DOHH2 (cell line): ENCODE measurements around the gene BICC1.

Source experiments
- CTCF ChIP-seq: fragments of 200-600 bp; sonication (generic); IDR thresholded peaks from one replicate; pipeline ENCODE4 v1.5.1; 2014; ENCODE audit warnings: antibody characterized with exemption, mild to moderate bottlenecking, low read depth, low read length; ENCODE audit not compliant: poor library complexity, severe bottlenecking
- EZH2phosphoT487 ChIP-seq: fragments of 200-600 bp; sonication (generic); IDR thresholded peaks from 2 replicates; pipeline ENCODE4 v1.6.1; 2017; ENCODE audit warnings: borderline replicate concordance, mild to moderate bottlenecking, antibody characterized with exemption, low read length, moderate library complexity, mixed read lengths

GRCh38 chr10:58567652-58568051 is 55.0 kb downstream of the BICC1 start:
- TF ChIP-seq CTCF: no peak
- no peak for TF ChIP-seq EZH2phosphoT487
